Measurements from ENCODE around the gene MMEL1.

DNA sequence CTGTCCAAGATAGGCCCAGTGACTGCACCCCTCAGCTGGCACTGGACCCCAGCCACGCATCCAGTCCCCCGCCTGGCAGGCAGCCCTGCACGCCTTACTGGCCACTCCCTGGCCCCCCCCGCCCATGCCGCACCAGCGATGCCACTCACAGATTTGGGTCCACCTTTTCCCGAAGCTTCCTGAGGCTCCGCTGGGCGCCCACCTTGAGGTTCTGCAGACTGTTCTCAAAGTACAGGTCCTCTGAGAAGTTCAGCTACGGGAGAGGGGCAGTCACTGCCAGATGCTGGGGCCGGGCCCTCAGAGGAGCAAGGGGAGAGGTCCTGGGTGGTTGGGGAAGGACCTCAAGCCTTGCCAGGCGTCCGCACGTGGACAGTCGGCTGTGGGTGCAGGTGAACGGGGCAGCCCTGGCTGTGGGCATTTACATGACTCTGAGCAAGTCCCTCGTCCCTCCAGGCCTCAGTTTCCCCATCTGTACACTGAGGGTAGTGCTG is 38.1 kb downstream of the MMEL1 start:
- TF ChIP-seq POLR2A (IDR thresholded peaks at IDR 0.05), result no peak
- TF ChIP-seq, protein P1, sequence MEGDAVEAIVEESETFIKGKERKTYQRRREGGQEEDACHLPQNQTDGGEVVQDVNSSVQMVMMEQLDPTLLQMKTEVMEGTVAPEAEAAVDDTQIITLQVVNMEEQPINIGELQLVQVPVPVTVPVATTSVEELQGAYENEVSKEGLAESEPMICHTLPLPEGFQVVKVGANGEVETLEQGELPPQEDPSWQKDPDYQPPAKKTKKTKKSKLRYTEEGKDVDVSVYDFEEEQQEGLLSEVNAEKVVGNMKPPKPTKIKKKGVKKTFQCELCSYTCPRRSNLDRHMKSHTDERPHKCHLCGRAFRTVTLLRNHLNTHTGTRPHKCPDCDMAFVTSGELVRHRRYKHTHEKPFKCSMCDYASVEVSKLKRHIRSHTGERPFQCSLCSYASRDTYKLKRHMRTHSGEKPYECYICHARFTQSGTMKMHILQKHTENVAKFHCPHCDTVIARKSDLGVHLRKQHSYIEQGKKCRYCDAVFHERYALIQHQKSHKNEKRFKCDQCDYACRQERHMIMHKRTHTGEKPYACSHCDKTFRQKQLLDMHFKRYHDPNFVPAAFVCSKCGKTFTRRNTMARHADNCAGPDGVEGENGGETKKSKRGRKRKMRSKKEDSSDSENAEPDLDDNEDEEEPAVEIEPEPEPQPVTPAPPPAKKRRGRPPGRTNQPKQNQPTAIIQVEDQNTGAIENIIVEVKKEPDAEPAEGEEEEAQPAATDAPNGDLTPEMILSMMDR (IDR thresholded peaks at IDR 0.05), result no peak
